GM18873 (cell line): ENCODE data around the gene DUS3L.
"Not testable (repeated sequence)": the region's sequence is repeated elsewhere in the genome, so short reads cannot be mapped to it uniquely, and the experiment has no call there.

ENCODE experiments used
- ATAC-seq: cut with Tn5 transposase; IDR thresholded peaks from one replicate; pipeline ENCODE4 v1.9.1; 2021; ENCODE audit warnings: mild to moderate bottlenecking, moderate library complexity, moderate number of reproducible peaks; ENCODE audit not compliant: unreplicated experiment, low FRiP score

The DUS3L gene

GRCh38 chr19:5800361-5801270, 9.7 kb upstream of the DUS3L start:
- no peak for ATAC-seq

DNA sequence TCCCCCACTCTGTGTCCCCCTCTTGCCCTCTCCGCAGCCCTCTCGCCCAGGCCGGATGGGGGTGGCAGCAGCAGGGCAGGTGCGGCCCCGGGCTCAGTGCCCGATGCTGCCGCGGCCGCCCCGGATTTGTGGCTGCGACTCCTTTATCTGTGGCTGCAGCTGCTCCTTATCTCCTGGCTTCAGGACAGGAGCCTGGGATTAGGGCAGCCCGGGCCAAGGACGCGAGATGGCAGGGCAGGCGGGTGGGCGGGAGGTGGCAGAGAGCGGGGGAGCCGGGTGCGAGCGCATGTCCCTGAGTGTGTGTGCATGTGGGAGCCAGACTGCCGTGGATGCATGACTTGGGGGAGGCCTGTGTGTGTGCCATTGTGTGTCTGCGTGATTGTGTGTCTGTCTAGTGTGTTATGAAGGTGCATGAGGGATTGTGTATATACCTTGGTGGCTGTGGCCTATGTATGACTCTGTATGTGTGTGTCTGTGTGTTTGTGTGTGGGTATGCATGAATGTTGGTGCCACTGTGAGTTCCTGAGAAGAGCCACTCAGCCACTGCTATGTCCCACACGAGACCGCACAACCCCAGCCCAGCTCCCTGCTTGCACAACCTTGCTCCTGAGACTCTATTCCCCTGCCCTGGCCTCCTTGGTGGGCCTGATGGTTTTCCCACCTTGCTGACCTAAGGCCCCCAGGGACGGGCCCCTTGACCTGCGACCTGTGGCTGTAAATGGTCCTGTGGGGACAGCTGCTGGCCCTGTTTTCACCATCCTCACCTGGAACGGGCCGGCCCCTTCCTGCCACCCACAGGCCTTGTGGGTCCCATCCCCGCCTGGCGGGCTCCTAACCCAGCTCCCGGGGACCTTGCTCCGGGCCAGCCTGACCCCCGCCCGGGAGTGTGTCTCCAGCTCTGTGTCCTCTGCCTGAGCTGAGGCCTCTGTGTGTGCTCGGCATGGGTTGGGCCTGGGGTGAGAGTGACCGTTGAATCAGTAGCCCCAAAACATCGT, 8.6 kb upstream of the DUS3L start:
- ATAC-seq: no peak

- ATAC-seq: no peak
Observed at GRCh38 chr19:5798244-5798643, 7.3 kb upstream of the DUS3L start.

GRCh38 chr19:5795382-5795919, 4.5 kb upstream of the DUS3L start:
- no peak for ATAC-seq

- ATAC-seq: no peak
Observed at GRCh38 chr19:5793188-5793587, 2.2 kb upstream of the DUS3L start.

- ATAC-seq: no peak
Observed at GRCh38 chr19:5792224-5792623, 1.3 kb upstream of the DUS3L start.

DNA sequence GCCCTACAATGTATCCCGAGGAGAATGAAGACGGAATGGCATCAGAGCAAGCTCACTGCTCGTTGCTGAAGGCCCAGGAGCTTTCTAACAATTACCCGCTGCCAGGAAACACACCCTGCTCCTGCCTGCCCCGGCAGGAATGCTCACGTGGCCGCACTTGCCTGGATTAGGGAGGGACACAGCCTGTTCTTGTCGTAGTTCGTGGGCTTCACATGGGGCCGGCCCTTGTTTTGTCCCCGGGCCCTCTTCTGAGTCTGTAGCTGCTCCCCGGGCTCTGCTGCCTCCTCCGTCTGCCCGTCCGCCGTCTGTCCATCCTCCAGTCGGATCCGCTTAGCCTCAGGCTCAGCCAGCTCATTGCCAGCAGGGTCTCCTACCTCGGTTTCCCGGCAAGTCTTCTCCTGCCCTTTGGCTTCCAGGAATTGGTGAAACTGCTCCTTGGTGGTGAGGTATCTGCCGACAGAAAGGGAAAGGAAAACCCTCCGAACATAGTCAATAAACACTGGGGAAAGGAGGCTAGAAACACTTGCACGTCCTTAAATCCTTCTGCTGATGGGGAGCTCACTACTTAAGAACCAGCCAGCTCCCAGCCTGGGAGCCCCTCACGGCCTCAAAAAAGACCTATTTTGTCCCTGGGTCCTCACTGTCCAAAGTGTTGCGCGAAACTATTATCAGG, 941 bp downstream of the DUS3L start:
- no peak for ATAC-seq

DNA sequence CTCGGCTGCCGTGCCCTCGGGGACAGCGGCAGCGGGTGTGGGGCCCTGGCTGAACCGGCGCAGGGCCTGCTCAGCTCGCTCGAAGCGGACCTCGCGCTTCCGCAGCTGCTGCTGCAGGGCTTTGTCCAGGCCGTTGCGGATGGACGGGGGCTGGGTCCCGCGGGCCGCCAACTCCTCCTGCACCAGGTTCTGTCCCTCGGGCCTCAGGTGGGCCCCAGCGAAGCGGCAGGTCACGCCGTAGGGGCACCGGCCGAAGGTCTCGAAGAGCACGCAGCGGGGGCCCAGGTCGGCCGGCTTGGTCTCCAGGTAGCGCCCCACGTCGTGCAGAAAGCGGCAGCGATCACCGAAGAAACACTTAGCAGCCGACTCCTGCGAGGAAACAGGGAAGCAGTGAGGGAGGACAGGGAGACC, 1.6 kb downstream of the DUS3L start:
- no peak for ATAC-seq

GRCh38 chr19:5788422-5788821, 2.5 kb downstream of the DUS3L start:
- ATAC-seq: no peak

- ATAC-seq: no peak
Observed at GRCh38 chr19:5787409-5788182, 3.4 kb downstream of the DUS3L start.

- no peak for ATAC-seq
Observed at GRCh38 chr19:5786593-5787408, 4.2 kb downstream of the DUS3L start.

GRCh38 chr19:5785423-5785822, 5.5 kb downstream of the DUS3L start:
- no peak for ATAC-seq

GRCh38 chr19:5784581-5785147, 6.3 kb downstream of the DUS3L start, which contains the start of gene PRR22:
TSS of gene PRR22 (minus strand) at chr19:5784746. CDS start at chr19:5784660, 86 bp downstream.
- no peak for ATAC-seq

DNA sequence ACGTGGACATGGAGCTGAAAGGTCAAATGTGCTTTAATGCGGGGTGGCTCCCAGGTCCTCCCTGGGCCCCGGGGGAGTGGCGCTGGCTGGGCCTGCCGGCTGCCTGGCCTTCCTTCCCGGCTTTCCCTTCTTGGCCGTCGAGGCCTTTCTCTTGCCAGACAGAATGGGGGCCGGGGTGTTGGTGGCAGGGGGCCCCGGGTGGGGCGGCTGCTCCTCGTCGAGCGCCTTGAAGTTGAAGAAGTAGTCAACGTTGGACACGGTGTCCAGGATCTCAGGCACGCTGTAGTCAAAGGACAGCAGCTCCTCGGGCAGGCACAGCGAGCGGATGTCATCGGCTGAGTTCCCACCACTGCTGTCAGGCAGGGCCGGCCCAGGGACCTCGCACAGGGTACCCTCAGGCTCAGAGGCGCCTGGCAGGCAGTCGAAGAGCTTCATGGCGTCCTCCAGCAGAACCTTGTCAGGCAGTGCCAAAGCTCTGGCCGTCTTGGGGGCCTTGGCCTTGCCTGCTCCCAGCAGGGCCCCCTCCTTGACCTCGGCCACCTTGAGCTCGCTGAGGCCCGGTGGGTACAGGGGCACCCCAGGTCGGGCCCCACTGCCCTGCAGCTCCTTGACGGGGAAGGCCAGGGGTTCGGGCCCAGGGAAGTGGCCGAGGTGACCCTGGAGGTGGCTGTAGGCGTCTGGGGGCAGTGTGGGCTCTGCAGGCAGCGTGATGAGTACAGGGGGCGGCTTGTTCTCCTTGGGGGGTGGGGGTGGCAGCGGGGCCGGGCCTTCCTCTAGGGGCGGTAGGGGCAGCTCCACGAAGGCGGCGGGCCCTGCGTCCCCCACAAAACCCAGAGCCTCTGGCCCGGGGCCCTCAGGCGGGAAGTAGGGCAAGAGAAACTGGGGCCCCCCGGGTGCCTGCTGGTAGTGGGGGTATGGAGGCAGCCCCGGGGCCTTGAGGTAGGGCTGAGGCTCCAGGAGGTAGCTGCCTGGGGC, 7.7 kb downstream of the DUS3L start:
- ATAC-seq: no peak

DNA sequence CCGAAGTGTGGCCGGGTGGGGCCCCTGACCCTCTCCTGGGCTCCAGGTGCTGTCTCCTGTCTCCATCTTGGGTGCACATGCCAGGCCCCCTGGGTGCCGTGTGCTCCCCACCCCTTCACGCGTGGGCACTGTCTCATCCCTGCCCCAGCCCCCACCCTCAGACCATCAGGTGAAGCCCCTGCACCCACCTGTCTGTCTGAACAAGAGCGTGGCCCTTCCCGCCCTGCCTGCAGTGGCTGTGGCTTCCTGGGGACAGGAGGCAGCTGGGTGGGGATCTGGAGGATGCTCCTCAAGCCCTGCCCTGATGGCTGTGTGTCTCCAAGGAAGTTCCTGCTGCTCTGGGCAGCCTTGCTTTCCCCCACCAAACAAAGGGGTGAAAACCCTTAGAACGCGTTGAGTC, 8.6 kb downstream of the DUS3L start:
- ATAC-seq: no peak

DNA sequence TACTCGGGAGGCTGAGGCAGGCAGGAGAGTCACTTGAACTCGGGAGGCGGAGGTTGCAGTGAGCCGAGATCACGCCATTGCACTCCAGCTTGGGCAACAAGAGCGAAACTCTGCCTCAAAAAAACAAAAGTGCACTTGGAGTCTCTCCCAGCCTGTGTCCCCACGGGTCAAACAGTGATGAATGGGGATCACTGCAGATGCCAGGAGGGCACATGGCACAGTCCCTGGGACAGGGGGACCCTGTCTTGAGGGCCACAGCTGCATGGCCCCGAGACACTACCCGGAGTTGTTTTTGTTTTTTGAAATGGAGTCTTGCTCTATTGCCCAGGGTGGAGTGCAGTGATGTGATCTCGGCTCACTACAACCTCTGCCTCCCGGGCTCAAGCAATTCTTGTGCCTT, 10.0 kb downstream of the DUS3L start:
- ATAC-seq: not testable (repeated sequence)

DNA sequence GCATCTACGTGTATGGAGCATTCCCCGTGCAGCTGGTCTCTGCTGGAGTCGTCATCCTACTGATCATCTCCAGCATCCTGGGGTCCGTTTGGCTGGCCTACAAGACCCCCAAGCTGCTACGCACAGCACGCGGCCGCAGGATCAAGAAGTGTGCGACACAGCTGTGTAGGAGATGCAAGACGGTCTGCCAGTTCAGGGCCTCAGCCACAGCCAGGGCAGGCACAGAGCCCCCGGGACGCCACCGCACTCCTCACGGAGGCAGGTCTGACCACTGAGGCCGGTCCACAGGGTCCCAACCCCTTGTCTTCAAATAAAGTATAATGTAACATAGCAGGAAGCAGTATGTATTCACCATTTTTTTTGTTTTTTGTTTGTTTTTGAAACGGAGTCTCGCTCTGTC, 12.6 kb downstream of the DUS3L start:
- no peak for ATAC-seq
